ENCODE data around the gene FGF22. TPM values are rescaled to one million over a fixed set of nuclear protein-coding genes. Genes with fewer than 3 reads are reported as not detected.
"Not testable (repeated sequence)": the region's sequence is repeated elsewhere in the genome, so short reads cannot be mapped to it uniquely, and the experiment has no call there.

The FGF22 gene
- total RNA-seq, 1 experiment from 2014 or later, result not detected

- H2AFZ ChIP-seq (ENCODE audit: low read length); H3K36me3 ChIP-seq (ENCODE audit: insufficient read depth, low read length); H4K20me1 ChIP-seq (ENCODE audit: insufficient read depth, low read depth, low read length); H3K4me1 ChIP-seq (ENCODE audit: low read length); H3K4me2 ChIP-seq (ENCODE audit: low read depth, low read length, poor library complexity, severe bottlenecking); H3K4me3 ChIP-seq (ENCODE audit: low read length); DNase-seq; H3K9me3 ChIP-seq (ENCODE audit: low read length); H3K9me2 ChIP-seq (replicated peaks; ENCODE audit: insufficient read depth, low read length); H3K27me3 ChIP-seq (ENCODE audit: low read length); H3K79me2 ChIP-seq (ENCODE audit: low read length); H3K27ac ChIP-seq (ENCODE audit: low read length); H3K9ac ChIP-seq (ENCODE audit: low read length): not testable (repeated sequence)
Measured at GRCh38 chr19:603779-604178, 35.9 kb upstream of the FGF22 start.

GRCh38 chr19:604355-604754 lies 35.3 kb upstream of the FGF22 start:
- H3K79me2 ChIP-seq (ENCODE audit: low read length), result no peaks in the 10 kb centered on the region
- H3K27ac ChIP-seq (ENCODE audit: low read length), result no peak overlapping the region
- H3K9ac ChIP-seq (ENCODE audit: low read length), result no peak overlapping the region
- H3K9me2 ChIP-seq (replicated peaks; ENCODE audit: insufficient read depth, low read length), result no peaks in the 10 kb centered on the region
- H3K4me1 ChIP-seq (ENCODE audit: low read length), result no peaks in the 10 kb centered on the region
- H4K20me1 ChIP-seq (ENCODE audit: insufficient read depth, low read depth, low read length), result no peaks in the 10 kb centered on the region
- no peaks in the 10 kb centered on the region for H3K27me3 ChIP-seq (ENCODE audit: low read length)
- H3K36me3 ChIP-seq (ENCODE audit: insufficient read depth, low read length), result no peaks in the 10 kb centered on the region
- no peak overlapping the region for H3K4me3 ChIP-seq (ENCODE audit: low read length)
- H2AFZ ChIP-seq (ENCODE audit: low read length), result no peak overlapping the region
- H3K9me3 ChIP-seq (ENCODE audit: low read length), result peaks cover 7% of the 10 kb centered on the region; the same call in 1 of the 2 replicates
- peak; percentile 88 for DNase-seq
- no peak overlapping the region for H3K4me2 ChIP-seq (ENCODE audit: low read depth, low read length, poor library complexity, severe bottlenecking)

- H3K4me2 ChIP-seq (ENCODE audit: low read depth, low read length, poor library complexity, severe bottlenecking); H2AFZ ChIP-seq (ENCODE audit: low read length); H3K27me3 ChIP-seq (ENCODE audit: low read length); H3K4me3 ChIP-seq (ENCODE audit: low read length); H3K9me3 ChIP-seq (ENCODE audit: low read length); H3K79me2 ChIP-seq (ENCODE audit: low read length); H4K20me1 ChIP-seq (ENCODE audit: insufficient read depth, low read depth, low read length); H3K9me2 ChIP-seq (replicated peaks; ENCODE audit: insufficient read depth, low read length); H3K9ac ChIP-seq (ENCODE audit: low read length); H3K4me1 ChIP-seq (ENCODE audit: low read length); H3K27ac ChIP-seq (ENCODE audit: low read length); H3K36me3 ChIP-seq (ENCODE audit: insufficient read depth, low read length): not testable (repeated sequence)
- peak; percentile 70 for DNase-seq
Measured at GRCh38 chr19:605061-605971, 34.4 kb upstream of the FGF22 start.

- no peak overlapping the region for H3K4me2 ChIP-seq (ENCODE audit: low read depth, low read length, poor library complexity, severe bottlenecking)
- H3K9me3 ChIP-seq (ENCODE audit: low read length), result peaks cover 7% of the 10 kb centered on the region; the same call in 1 of the 2 replicates
- no peaks in the 10 kb centered on the region for H4K20me1 ChIP-seq (ENCODE audit: insufficient read depth, low read depth, low read length)
- no peaks in the 10 kb centered on the region for H3K79me2 ChIP-seq (ENCODE audit: low read length)
- no peaks in the 10 kb centered on the region for H3K9me2 ChIP-seq (replicated peaks; ENCODE audit: insufficient read depth, low read length)
- DNase-seq, result no peak
- H3K36me3 ChIP-seq (ENCODE audit: insufficient read depth, low read length), result no peaks in the 10 kb centered on the region
- peaks cover 13% of the 10 kb centered on the region for H3K4me1 ChIP-seq (ENCODE audit: low read length)
- no peak overlapping the region for H3K27ac ChIP-seq (ENCODE audit: low read length)
- no peak overlapping the region for H3K9ac ChIP-seq (ENCODE audit: low read length)
- H3K4me3 ChIP-seq (ENCODE audit: low read length), result no peak overlapping the region
- H3K27me3 ChIP-seq (ENCODE audit: low read length), result no peaks in the 10 kb centered on the region
- H2AFZ ChIP-seq (ENCODE audit: low read length), result no peak overlapping the region
Measured at GRCh38 chr19:607301-608154, 32.2 kb upstream of the FGF22 start.

- Histone ChIP-seq H3K4me1 (ENCODE audit: low read length) (peaks cover 13% of the 10 kb centered on the region), H3K9me2 (replicated peaks; ENCODE audit: insufficient read depth, low read length) (no peaks in the 10 kb centered on the region), H3K4me3 (ENCODE audit: low read length) (no peak overlapping the region), H3K9ac (ENCODE audit: low read length) (no peak overlapping the region), H3K27ac (ENCODE audit: low read length) (no peak overlapping the region), H3K4me2 (ENCODE audit: low read depth, low read length, poor library complexity, severe bottlenecking) (no peak overlapping the region), H4K20me1 (ENCODE audit: insufficient read depth, low read depth, low read length) (no peaks in the 10 kb centered on the region), H3K79me2 (ENCODE audit: low read length) (no peaks in the 10 kb centered on the region), H2AFZ (ENCODE audit: low read length) (no peak overlapping the region), H3K36me3 (ENCODE audit: insufficient read depth, low read length) (no peaks in the 10 kb centered on the region), H3K9me3 (ENCODE audit: low read length) (peaks cover 7% of the 10 kb centered on the region; the same call in 1 of the 2 replicates), H3K27me3 (ENCODE audit: low read length) (no peaks in the 10 kb centered on the region)
- no peak for DNase-seq
Measured at GRCh38 chr19:608155-609003, 31.3 kb upstream of the FGF22 start.

- Histone ChIP-seq H3K79me2 (ENCODE audit: low read length) (no peaks in the 10 kb centered on the region), H3K9me2 (replicated peaks; ENCODE audit: insufficient read depth, low read length) (no peaks in the 10 kb centered on the region), H4K20me1 (ENCODE audit: insufficient read depth, low read depth, low read length) (no peaks in the 10 kb centered on the region), H3K9me3 (ENCODE audit: low read length) (peaks cover 7% of the 10 kb centered on the region; the same call in 1 of the 2 replicates), H3K27me3 (ENCODE audit: low read length) (no peaks in the 10 kb centered on the region), H2AFZ (ENCODE audit: low read length) (no peak overlapping the region), H3K4me1 (ENCODE audit: low read length) (peaks cover 13% of the 10 kb centered on the region), H3K9ac (ENCODE audit: low read length) (no peak overlapping the region), H3K27ac (ENCODE audit: low read length) (no peak overlapping the region), H3K36me3 (ENCODE audit: insufficient read depth, low read length) (no peaks in the 10 kb centered on the region), H3K4me2 (ENCODE audit: low read depth, low read length, poor library complexity, severe bottlenecking) (no peak overlapping the region), H3K4me3 (ENCODE audit: low read length) (no peak overlapping the region)
- DNase-seq, result no peak
Measured at GRCh38 chr19:609004-609346, 30.7 kb upstream of the FGF22 start.

GRCh38 chr19:610071-610800 lies 29.4 kb upstream of the FGF22 start:
- H3K9me2 ChIP-seq (replicated peaks; ENCODE audit: insufficient read depth, low read length), result no peaks in the 10 kb centered on the region
- peak overlapping the region; percentile 56 for H3K4me2 ChIP-seq (ENCODE audit: low read depth, low read length, poor library complexity, severe bottlenecking)
- H3K9ac ChIP-seq (ENCODE audit: low read length), result peak overlapping the region; percentile 64
- H3K9me3 ChIP-seq (ENCODE audit: low read length), result peaks cover 7% of the 10 kb centered on the region; the same call in 1 of the 2 replicates
- peak overlapping the region; percentile 79 for H3K27ac ChIP-seq (ENCODE audit: low read length)
- no peaks in the 10 kb centered on the region for H4K20me1 ChIP-seq (ENCODE audit: insufficient read depth, low read depth, low read length)
- H3K4me1 ChIP-seq (ENCODE audit: low read length), result peaks cover 13% of the 10 kb centered on the region
- no peak for DNase-seq
- no peaks in the 10 kb centered on the region for H3K27me3 ChIP-seq (ENCODE audit: low read length)
- H3K79me2 ChIP-seq (ENCODE audit: low read length), result no peaks in the 10 kb centered on the region
- H3K4me3 ChIP-seq (ENCODE audit: low read length), result peak overlapping the region; percentile 53; the same call in 1 of the 2 replicates
- H3K36me3 ChIP-seq (ENCODE audit: insufficient read depth, low read length), result no peaks in the 10 kb centered on the region
- peak overlapping the region; percentile 65; the same call in 1 of the 2 replicates for H2AFZ ChIP-seq (ENCODE audit: low read length)

All from Karpas-422 (cell line).